Subcutaneous preadipocyte (primary cell): Measurements from ENCODE around the gene CAPNS1. TPM values are rescaled to one million over a fixed set of nuclear protein-coding genes. Genes with fewer than 3 reads are reported as not detected.

Source experiments
- total RNA-seq: library from RNA; depleted of rRNA; stranded (reverse); fragments of >200 nt; gene quantifications from 2 replicates; pipeline ENCODE4 v1.2.3, GENCODE V29; 2012

CAPNS1 gene
- 343 and 389 TPM in 2 replicates for total RNA-seq

DNA sequence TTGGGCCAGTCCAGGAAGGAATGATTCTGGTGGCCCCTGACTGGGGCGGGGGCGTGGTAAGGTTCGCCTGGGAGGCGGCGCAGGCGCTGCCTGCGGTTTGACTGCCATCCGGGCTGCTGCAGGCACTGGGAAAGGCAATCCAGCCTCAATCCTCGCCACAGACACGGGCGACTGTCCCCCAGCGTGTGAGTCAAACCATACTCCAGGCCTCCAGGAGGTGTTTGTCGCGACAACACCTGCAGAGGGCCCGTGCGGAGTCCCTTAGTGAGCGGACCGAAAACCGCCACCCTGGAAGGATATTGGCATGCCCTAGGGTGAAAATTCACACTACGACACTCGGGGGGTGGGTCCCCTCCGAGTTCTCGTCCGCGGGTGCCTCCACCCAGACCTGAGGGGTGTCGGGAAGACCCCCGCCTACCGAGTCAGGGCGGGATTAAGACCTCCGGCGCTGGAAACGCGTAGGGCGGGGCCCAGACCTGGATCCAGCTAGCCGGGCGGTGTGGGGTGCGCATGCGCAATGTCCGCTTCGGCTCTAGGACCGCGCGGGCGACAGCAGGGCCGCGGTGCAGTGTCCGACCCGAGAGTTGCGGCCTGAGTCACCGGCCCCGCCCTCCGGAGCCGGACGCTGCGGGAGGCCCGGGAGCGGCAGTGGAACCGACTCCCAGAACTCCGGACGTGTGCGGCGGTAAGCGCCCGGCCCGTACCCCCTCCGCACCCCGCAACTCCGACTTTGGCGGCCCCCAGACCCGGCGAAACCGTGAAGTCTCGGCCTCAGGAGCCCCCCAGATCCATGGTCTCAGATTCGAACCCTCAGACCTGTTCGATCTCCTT, at the start of gene CAPNS1:
TSS of gene CAPNS1 (plus strand) at position 594 of the 831 bp plus-strand sequence. CDS start 946 bp downstream, outside the sequence.

DNA sequence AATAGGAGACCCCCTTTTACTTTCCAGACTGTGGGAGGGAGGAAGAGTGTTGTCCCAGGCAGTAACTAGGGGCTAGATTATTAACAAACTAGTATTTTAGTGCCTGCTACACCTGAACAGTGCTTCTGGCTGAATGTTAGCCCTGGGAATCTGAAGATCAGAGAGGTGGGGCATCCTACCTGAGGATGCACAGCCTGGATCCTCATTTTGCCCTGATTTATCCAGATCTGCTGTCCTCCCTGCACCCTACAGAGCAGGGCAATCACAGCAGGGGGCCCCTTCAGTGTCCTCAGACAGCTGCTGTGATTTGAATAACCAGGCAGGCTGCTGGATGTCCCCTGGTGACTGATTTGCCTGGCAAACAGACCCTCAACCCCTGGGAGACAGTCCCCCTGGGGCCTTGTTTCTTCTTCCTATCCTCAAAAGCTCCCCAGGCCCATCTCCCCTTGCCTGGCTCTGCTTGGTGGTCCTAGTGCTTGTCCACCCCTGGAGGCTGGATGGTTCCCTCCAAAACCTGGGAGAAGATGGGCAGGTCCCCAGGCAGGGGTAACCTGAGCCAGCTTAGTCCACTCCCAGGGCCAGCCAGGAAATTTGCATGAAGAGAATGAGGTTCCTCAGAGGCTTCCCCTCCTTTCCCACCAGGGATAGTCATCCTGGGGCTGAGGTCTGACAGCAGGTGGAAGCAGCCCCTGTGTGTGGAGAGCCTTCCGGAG, 29.2 kb upstream of the CAPNS1 start, which contains the start of gene OVOL3:
TSS of gene OVOL3 (plus strand) at position 657 of the 713 bp plus-strand sequence. CDS start 60 bp downstream, outside the sequence.

GRCh38 chr19:36114721-36115452, 25.0 kb upstream of the CAPNS1 start, which contains the start of gene POLR2I:
Gene POLR2I (minus strand): TSS chr19:36114875. CDS start chr19:36114856, 19 bp downstream.

GRCh38 chr19:36115453-36116343, 24.2 kb upstream of the CAPNS1 start, which contains the start of gene TBCB:
Gene TBCB (plus strand): TSS chr19:36115468. CDS start chr19:36115561, 93 bp downstream.

GRCh38 chr19:36152352-36153091, 12.7 kb downstream of the CAPNS1 start, which contains the start of gene COX7A1:
Gene COX7A1 (minus strand): TSS chr19:36152447. CDS start chr19:36152407, 40 bp downstream.

Other genes starting within 250 kb of the CAPNS1 start
- gene NFKBID, start 239.5 kb upstream of the CAPNS1 start, total RNA-seq: 4.4 and 6.1 TPM in 2 replicates
- 0.37 and 0.59 TPM in 2 replicates for gene HCST, start 237.5 kb upstream of the CAPNS1 start, total RNA-seq
- gene TYROBP, start 231.8 kb upstream of the CAPNS1 start, total RNA-seq: not detected in 2 replicates
- 3.9 and 4.0 TPM in 2 replicates for gene LRFN3, start 203.7 kb upstream of the CAPNS1 start, total RNA-seq
- gene SDHAF1, start 144.9 kb upstream of the CAPNS1 start, total RNA-seq: 14.9 and 18.0 TPM in 2 replicates
- under 0.01 TPM in 1 of 2 replicates, not detected in the other for gene SYNE4, start 131.3 kb upstream of the CAPNS1 start, total RNA-seq
- 12.7 and 14.3 TPM in 2 replicates for gene ALKBH6, start 125.9 kb upstream of the CAPNS1 start, total RNA-seq
- gene CLIP3, start 107.2 kb upstream of the CAPNS1 start, total RNA-seq: 5.5 and 6.2 TPM in 2 replicates
- 1.4 and 3.7 TPM in 2 replicates for gene THAP8, start 85.8 kb upstream of the CAPNS1 start, total RNA-seq
- 4.0 and 9.6 TPM in 2 replicates for gene WDR62, start 85.2 kb upstream of the CAPNS1 start, total RNA-seq
- gene OVOL3, start 28.9 kb upstream of the CAPNS1 start, total RNA-seq: not detected in 2 replicates
- gene POLR2I, start 25.2 kb upstream of the CAPNS1 start, total RNA-seq: 51.8 and 59.2 TPM in 2 replicates
- 96.8 and 161 TPM in 2 replicates for gene TBCB, start 24.6 kb upstream of the CAPNS1 start, total RNA-seq
- gene COX7A1, start 12.4 kb downstream of the CAPNS1 start, total RNA-seq: 3.3 TPM in 2 replicates
- 5.1 and 6.6 TPM in 2 replicates for gene ZNF565, start 74.6 kb downstream of the CAPNS1 start, total RNA-seq
- gene ZNF146, start 75.0 kb downstream of the CAPNS1 start, total RNA-seq: 50.7 and 66.1 TPM in 2 replicates
- 1.1 and 1.8 TPM in 2 replicates for gene ZFP14, start 239.1 kb downstream of the CAPNS1 start, total RNA-seq